ENCODE results near the gene ABCD1. TPM values are rescaled to one million over a fixed set of nuclear protein-coding genes. Genes with fewer than 3 reads are reported as not detected.

ABCD1 gene
- total and polyA plus RNA-seq, 9 donors = 1.4 to 11.1 (median 8.3) TPM

DNA sequence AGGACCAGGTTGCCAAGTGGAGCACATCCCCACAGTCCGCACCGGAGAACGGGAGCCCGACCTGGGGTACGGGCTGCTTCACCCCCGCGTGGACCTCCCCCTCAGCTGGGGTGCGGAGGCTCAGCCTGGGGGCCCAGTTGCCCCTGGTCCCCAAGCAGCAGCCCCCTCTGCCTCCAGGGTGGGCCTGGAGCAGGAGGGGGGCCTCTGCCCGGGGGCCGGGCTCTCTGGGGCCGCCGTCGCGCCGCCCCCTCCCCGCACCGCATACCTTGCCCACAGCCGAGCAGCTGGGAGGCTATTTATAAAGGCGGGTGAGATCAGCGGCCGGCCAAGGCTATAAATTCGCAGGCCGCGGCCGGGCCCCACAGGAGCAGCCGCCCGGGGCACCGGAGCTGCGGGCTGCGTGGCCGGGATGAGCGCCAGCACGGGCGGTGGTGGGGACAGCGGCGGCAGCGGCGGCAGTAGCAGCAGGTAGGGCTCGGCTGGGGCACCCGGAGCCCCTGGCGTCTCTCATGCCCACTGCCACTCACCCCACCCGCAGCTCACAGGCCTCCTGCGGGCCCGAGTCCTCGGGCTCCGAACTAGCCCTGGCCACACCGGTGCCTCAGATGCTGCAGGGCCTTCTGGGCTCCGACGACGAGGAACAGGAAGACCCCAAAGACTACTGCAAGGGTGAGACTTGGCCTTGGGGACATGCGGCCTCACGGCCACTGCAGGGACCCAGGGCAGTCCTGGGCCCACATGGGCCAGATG, 56.2 kb downstream of the ABCD1 start, which contains the start of gene SRPK3:
Gene SRPK3 (plus strand): TSS at position 364 of the 750 bp plus-strand sequence. CDS start 46 bp downstream, at position 410.
- H3K4me3 ChIP-seq = peak within 1 kb of the TSS; percentile 21
- WGBS, 3 donors = 53 to 57% (median 55%) methylated on average over 27 to 52 of the region's 52 CpGs

DNA sequence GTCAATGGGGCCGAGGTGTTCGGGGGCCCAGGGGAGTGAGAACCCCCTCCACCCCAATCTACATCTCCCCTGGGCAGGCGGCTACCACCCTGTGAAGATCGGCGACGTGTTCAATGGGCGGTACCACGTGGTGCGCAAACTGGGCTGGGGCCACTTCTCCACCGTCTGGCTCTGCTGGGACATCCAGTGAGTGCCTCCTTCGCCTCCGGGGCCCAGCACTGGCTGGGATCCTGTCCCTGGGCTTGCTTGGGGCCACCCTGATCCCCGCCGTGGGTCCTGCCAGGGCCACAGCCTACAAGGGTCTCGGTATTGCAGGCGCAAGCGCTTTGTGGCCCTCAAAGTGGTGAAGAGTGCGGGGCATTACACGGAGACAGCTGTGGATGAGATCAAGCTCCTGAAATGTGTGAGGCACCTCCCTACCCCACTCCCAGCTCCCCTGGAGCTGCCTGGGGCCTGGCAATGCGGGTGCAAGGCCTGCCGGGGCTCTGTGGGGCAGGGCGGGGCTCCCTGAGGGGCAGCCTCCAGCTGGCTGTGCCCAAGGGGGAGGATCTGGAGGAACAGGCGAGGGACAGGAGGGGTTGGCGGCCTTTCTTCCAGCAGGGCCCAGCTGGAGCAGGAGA, 56.9 kb downstream of the ABCD1 start:
- TF ChIP-seq, protein P1, sequence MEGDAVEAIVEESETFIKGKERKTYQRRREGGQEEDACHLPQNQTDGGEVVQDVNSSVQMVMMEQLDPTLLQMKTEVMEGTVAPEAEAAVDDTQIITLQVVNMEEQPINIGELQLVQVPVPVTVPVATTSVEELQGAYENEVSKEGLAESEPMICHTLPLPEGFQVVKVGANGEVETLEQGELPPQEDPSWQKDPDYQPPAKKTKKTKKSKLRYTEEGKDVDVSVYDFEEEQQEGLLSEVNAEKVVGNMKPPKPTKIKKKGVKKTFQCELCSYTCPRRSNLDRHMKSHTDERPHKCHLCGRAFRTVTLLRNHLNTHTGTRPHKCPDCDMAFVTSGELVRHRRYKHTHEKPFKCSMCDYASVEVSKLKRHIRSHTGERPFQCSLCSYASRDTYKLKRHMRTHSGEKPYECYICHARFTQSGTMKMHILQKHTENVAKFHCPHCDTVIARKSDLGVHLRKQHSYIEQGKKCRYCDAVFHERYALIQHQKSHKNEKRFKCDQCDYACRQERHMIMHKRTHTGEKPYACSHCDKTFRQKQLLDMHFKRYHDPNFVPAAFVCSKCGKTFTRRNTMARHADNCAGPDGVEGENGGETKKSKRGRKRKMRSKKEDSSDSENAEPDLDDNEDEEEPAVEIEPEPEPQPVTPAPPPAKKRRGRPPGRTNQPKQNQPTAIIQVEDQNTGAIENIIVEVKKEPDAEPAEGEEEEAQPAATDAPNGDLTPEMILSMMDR (IDR thresholded peaks at IDR 0.05) = no peak
- no peak for TF ChIP-seq POLR2A (IDR thresholded peaks at IDR 0.05)
- no peak for TF ChIP-seq EP300 (IDR thresholded peaks at IDR 0.05)
- H3K4me1 ChIP-seq (ENCODE audit: insufficient read depth) = no peaks in the 10 kb centered on the region
- H3K9me3 ChIP-seq = no peaks in the 10 kb centered on the region
- no peaks in the 10 kb centered on the region for H3K27me3 ChIP-seq
- WGBS, 3 donors = 73 to 82% (median 79%) methylated on average over 23 to 24 of the region's 24 CpGs
- peak overlapping the region; percentile 19 to 20 for H3K27ac ChIP-seq
- intact Hi-C loops (cut with DNase I) = no loop called here
- no peak for DNase-seq
- no peaks in the 10 kb centered on the region for H3K36me3 ChIP-seq
- H3K4me3 ChIP-seq = no peak overlapping the region

More for the DNA sequence above, 56.2 kb downstream of the ABCD1 start, which contains the start of gene SRPK3:
- peak in 2 of 5 donors; percentile 49 to 68 for DNase-seq
- Histone ChIP-seq H3K4me1 (ENCODE audit: insufficient read depth) (no peaks in the 10 kb centered on the region), H3K9me3 (no peaks in the 10 kb centered on the region), H3K36me3 (no peaks in the 10 kb centered on the region), H3K27me3 (no peaks in the 10 kb centered on the region), H3K27ac (peak within 1 kb of the TSS; percentile 19 to 20)
- no peak for TF ChIP-seq POLR2A (IDR thresholded peaks at IDR 0.05)
- TF ChIP-seq EP300 (IDR thresholded peaks at IDR 0.05) = no peak
- TF ChIP-seq, protein P1 (IDR thresholded peaks at IDR 0.05) = no peak
- intact Hi-C loops (cut with DNase I) = no loop called here

DNA sequence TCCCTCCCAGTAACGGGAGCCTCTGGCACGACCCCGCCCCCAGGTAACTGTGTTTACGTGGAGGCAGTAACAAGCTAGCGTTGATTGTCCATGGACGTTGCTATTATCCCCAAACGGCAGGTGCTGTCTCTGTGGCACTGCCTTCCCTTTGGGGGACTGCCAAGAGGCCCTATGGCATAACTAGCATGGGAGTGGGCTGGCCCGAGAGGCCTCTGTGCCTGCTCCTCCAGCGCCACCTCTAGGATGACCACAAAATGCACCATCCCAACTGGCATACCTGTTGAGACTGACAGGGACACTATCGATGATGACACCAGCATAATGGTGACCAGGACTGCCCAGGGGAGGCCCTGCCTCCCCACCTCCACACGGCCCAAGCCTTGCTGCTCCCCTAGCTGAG, 57.7 kb downstream of the ABCD1 start:
- Histone ChIP-seq H3K27me3 (no peaks in the 10 kb centered on the region), H3K4me3 (no peak overlapping the region), H3K36me3 (no peaks in the 10 kb centered on the region), H3K4me1 (ENCODE audit: insufficient read depth) (no peaks in the 10 kb centered on the region), H3K9me3 (no peaks in the 10 kb centered on the region), H3K27ac (no peak overlapping the region)
- DNase-seq = no peak
- intact Hi-C loops (cut with DNase I) = no loop called here
- WGBS, 3 donors = 60 to 77% (median 68%) methylated on average over 7 to 11 of the region's 11 CpGs
- TF ChIP-seq, protein P1 (IDR thresholded peaks at IDR 0.05) = no peak
- TF ChIP-seq POLR2A (IDR thresholded peaks at IDR 0.05) (no peak), EP300 (IDR thresholded peaks at IDR 0.05) (no peak)

DNA sequence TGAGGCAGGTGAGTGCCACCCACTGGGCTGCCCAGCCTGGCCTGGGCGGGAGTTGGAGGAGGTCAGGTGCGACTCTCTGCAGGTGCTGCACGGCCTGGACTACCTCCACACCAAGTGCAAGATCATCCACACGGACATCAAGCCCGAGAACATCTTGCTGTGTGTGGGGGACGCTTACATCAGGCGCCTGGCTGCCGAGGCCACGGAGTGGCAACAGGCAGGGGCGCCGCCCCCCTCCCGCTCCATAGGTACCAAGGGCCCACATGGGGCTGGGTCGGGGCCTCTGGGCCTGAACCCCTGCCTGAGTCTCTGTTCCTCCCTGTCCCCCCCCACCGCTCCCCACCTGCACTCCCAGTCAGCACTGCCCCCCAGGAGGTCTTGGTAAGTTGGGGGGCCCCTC, 58.2 kb downstream of the ABCD1 start:
- Histone ChIP-seq H3K9me3 (no peaks in the 10 kb centered on the region), H3K4me3 (no peak overlapping the region), H3K27me3 (no peaks in the 10 kb centered on the region), H3K27ac (no peak overlapping the region), H3K36me3 (no peaks in the 10 kb centered on the region), H3K4me1 (ENCODE audit: insufficient read depth) (no peaks in the 10 kb centered on the region)
- intact Hi-C loops (cut with DNase I) = no loop called here
- WGBS, 3 donors = 90 to 97% (median 90%) methylated on average over 9 to 14 of the region's 14 CpGs
- DNase-seq = no peak
- TF ChIP-seq POLR2A (IDR thresholded peaks at IDR 0.05) = no peak
- TF ChIP-seq, protein P1 (IDR thresholded peaks at IDR 0.05) = no peak
- TF ChIP-seq EP300 (IDR thresholded peaks at IDR 0.05) = no peak

Data from ovary (tissue), 9 donors.